IPS-11a (cell line): Measurements from ENCODE around the gene KIF20A.
"Not testable (repeated sequence)": the region's sequence is repeated elsewhere in the genome, so short reads cannot be mapped to it uniquely, and the experiment has no call there.

ENCODE experiments used
- H3K4me3 ChIP-seq: one replicate; pipeline ENCODE4 v1.5.1; 2013; ENCODE audit warnings: low read depth, low read length, control low read depth

KIF20A gene

DNA sequence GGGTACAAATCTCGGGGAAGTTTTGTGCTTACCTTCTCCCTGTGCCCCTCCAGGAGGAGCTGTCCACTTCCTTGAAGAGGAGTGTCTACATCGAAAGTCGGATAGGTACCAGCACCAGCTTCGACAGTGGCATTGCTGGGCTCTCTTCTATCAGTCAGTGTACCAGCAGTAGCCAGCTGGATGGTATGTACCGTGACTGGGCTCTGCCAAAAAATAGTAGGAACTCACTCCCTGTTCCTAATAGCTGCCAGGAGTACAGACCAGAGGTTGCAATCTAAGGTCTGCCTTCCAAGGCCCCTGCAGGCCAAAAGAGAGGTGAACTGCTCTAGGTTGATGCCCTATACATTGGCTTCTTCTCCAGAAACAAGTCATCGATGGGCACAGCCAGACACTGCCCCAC is 3.9 kb downstream of the KIF20A start:
- H3K4me3 ChIP-seq = no peak overlapping the region

DNA sequence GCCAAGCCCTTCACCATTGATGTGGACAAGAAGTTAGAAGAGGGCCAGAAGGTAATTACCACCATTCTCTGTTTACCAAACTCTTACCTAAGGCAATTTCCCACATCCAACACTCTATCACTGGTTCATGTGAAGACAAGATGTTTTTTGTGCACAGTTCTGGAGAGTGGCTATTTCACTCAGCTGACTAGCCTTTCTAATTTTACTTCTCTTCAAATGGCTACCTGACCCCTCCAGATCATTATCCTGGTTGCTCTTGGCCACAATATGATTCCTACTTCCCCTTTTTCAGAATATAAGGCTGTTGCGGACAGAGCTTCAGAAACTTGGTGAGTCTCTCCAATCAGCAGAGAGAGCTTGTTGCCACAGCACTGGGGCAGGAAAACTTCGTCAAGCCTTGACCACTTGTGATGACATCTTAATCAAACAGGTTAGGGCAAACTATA is 7.1 kb downstream of the KIF20A start:
- no peak overlapping the region for H3K4me3 ChIP-seq

DNA sequence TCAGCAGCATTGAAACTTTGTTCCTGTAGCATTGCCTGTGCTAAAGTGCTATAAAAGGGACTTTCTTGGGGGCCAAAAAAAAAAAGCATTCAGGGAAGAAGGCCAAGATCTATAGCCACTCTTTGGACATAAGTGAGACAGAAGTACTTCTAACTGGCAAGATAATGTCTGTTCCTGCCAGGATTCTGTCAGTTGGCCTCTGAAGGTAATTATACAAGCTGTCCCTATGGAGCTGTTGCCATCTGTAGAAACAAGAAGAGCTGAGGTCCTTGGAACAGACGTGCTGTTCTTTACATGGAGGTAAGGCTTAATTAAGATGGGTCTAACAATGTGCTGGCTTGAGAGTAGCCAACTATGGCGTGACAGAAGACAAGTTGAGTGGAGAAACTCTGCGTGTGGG is 9.7 kb downstream of the KIF20A start:
- no peak overlapping the region for H3K4me3 ChIP-seq

GRCh38 chr5:138192826-138193225 is 13.9 kb downstream of the KIF20A start:
- H3K4me3 ChIP-seq = no peak overlapping the region

DNA sequence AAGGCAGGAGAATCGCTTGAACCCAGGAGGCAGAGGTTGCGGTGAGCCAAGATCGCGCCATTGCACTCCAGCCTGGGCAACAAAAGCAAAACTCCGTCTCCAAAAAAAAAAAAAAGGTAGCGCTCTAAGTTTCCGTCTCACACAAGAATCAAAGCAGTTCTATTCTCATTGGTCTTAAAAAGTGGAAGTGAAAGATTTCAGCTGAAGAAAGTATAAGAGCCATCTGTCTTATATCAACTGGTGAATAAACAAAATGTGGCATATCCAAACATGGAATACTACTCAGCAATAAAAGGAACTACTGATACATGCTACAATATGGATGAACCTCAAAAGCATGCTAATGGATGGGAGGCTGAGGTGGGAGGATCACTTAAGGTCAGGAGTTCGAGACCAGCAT is 14.9 kb downstream of the KIF20A start:
- H3K4me3 ChIP-seq = not testable (repeated sequence)

GRCh38 chr5:138210985-138211384 is 32.1 kb downstream of the KIF20A start:
- no peak overlapping the region for H3K4me3 ChIP-seq

DNA sequence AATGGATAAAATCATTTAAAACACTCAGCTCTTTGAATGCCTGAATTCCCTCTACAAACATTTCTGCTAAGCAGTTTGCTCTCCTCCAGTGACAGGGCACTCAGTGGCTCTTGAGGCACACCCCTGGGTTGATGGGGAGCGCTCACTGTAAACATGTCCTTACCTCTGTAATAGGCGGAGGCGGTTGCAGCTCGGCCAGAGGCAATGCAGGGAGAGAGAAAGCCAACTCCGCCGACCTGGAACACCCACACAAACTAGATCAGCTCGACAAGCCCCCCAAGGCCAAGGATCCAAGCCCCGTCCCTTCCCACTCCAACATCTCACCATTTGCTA is 33.9 kb downstream of the KIF20A start:
- H3K4me3 ChIP-seq = peak overlapping the region; percentile 95

- peak within 1 kb of the TSS; percentile 95 for H3K4me3 ChIP-seq
Observed at GRCh38 chr5:138213161-138214029, 34.5 kb downstream of the KIF20A start, which contains the start of gene CDC23. Gene CDC23, minus strand, starts transcription at chr5:138213323. Its CDS starts 11 bp downstream, at chr5:138213312.

GRCh38 chr5:138216799-138217198 is 37.9 kb downstream of the KIF20A start:
- no peak overlapping the region for H3K4me3 ChIP-seq

GRCh38 chr5:138223532-138223931 is 44.6 kb downstream of the KIF20A start:
- no peak overlapping the region for H3K4me3 ChIP-seq

- H3K4me3 ChIP-seq = no peak overlapping the region
Observed at GRCh38 chr5:138224712-138225111, 45.8 kb downstream of the KIF20A start.

DNA sequence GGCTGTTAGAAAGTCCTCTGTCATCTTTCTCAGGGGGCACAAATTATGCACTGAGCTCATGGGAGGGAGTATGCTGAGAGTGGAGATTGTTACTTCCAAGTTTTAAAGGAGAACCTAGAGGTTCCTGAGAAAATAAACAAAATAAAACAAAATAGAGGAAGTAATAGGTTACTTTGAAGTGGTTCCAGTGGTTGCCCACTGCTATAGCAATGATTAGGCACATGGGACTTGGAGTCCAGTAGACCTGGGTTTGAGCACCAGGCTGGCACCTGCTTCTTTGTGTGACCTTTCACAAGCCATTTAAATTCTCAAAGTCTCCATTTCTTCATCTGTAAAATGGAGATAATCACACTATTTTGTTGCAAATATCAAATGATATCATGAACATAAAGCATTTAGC is 48.0 kb downstream of the KIF20A start:
- H3K4me3 ChIP-seq = no peak overlapping the region

GRCh38 chr5:138229387-138229786 is 50.5 kb downstream of the KIF20A start:
- H3K4me3 ChIP-seq = no peak overlapping the region

DNA sequence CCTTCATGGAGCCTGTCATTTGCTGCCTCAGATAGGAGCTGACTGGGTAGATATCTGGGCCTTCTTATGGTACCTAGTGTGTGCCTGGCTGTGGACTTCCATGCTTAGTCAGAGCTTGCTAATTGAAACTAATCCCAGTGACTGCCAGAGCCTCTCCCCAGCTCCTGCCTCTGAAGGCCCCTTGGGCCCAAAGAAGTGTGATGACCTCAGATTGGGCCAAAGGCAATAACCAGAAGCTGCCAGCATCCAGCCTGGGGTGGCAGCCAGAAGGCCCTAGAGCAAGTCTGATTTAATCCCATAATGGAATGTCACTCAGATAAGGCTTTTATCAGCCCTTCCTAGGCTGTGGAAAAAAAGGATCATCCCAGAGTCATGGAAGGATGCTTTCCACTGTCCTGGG is 51.3 kb downstream of the KIF20A start:
- no peak overlapping the region for H3K4me3 ChIP-seq

DNA sequence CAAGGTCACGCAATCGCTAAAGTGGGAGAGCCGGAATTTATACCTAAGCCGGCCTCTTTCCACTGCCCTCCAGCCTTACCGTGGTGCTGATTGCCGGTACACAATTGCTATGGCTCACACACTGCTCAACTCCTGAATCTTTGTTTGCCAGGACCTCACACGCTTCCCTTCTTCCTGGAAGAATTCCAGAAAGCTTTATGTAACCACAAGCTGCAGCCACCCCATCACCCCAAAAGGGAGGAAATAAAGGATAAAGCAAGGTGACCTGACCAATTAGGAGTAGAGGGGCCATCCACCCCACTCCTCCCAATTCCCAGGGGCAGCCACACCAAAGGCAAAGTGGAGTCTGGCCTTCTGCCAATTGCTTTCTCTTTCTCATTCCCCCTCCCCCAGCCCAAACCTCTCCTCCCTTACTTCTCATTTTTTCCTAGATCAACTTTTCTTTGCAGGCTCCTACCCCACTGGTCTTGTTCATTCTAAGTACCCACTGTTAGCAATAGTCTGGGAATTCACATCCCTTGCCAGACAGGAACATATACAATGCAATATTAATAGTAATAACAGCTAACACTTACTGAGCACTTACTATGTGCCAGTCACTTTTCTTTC is 52.2 kb downstream of the KIF20A start:
- no peak overlapping the region for H3K4me3 ChIP-seq

GRCh38 chr5:138233280-138233679 is 54.4 kb downstream of the KIF20A start:
- no peak overlapping the region for H3K4me3 ChIP-seq

DNA sequence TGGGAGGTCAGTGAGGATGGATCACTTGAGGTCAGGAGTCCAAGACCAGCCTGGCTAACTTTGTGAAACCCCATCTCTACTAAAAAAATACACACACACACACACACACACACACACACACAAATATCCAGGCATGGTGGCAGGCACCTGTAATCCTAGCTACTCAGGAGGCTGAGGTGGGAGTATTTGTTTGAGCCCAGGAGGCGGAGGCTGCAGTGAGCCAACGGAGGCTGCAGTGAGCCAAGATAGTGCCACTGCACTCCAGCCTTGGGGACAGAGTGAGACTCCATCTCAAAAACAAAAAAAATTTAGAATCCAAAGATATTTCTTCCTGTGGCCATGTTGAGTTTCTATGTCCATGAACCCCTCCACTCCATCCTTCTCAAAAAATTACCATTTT is 55.7 kb downstream of the KIF20A start:
- H3K4me3 ChIP-seq = no peak overlapping the region
